T-cell (primary cell): ENCODE measurements around the gene SWT1. TPM values are rescaled to one million over a fixed set of nuclear protein-coding genes. Genes with fewer than 3 reads are reported as not detected.
A peak's percentile ranks its signal among the peaks of the same experiment; 100 is the strongest.

ENCODE experiments used
- ATAC-seq, 4 experiments: fragments of 200-7000 bp in 3 of 4; fragments of 150-1000 bp in 1 of 4; cut with Tn5 transposase; replicated peaks in 1 of 4; 1 replicate in 3 of 4; 2 replicates in 1 of 4; pipeline ENCODE4 v1.10.0; 2021; ENCODE audit warnings: moderate library complexity in 3 of 4, mild to moderate bottlenecking in 2 of 4, moderate number of reproducible peaks in 1 of 4
- CTCF ChIA-PET, 2 donors: fragments of 300-600 bp; sonication (Branson Sonifier 250); formaldehyde crosslinking; loops; one replicate each; lab custom pipeline; 2022; ENCODE audit warnings: antibody characterized with exemption in 2 of 2; lab: Charles Lee
- POLR2A ChIA-PET, 2 donors: fragments of 300-600 bp; sonication (Branson Sonifier 250); formaldehyde crosslinking; loops; one replicate each; lab custom pipeline; 2022; ENCODE audit warnings: antibody characterized with exemption in 2 of 2; lab: Charles Lee
- DNase-seq, 35 experiments: peaks; one replicate each; pipeline versions ENCODE4 v3.0.0 to v3.0.0-alpha.2; 2013 to 2023
- H3K27ac ChIP-seq: one replicate; pipeline ENCODE4 v1.5.1; 2013; ENCODE audit warnings: low read length
- H3K27me3 ChIP-seq, 2 experiments: replicated peaks in 1 of 2; 1 replicate in 1 of 2; 2 replicates in 1 of 2; pipeline versions ENCODE4 v1.6.1 to v1.7.0; 2013; ENCODE audit warnings: low read length in 1 of 2, mixed read lengths in 1 of 2; ENCODE audit not compliant: control insufficient read depth in 2 of 2, insufficient read depth in 2 of 2; ENCODE audit errors: extremely low read depth in 1 of 2
- H3K36me3 ChIP-seq, 2 donors: 1 replicate in 1 of 2; 2 replicates in 1 of 2; pipeline versions ENCODE4 v1.6.1 to v1.7.0; 2013; ENCODE audit warnings: low read length in 1 of 2; ENCODE audit not compliant: control insufficient read depth in 2 of 2, insufficient read depth in 1 of 2; ENCODE audit errors: extremely low read depth in 1 of 2
- H3K4me1 ChIP-seq, 2 experiments: 1 replicate in 1 of 2; 2 replicates in 1 of 2; pipeline versions ENCODE4 v1.6.1 to v1.7.0; 2013; ENCODE audit warnings: low read length in 2 of 2, mixed read lengths in 1 of 2; ENCODE audit not compliant: insufficient read depth in 2 of 2, control insufficient read depth in 1 of 2; ENCODE audit errors: extremely low read depth in 1 of 2
- H3K4me3 ChIP-seq, 2 donors: 1 replicate in 1 of 2; 2 replicates in 1 of 2; pipeline versions ENCODE4 v1.5.1 to v1.7.0; 2013; ENCODE audit warnings: mild to moderate bottlenecking in 2 of 2, low read length in 1 of 2, moderate library complexity in 1 of 2; ENCODE audit not compliant: control insufficient read depth in 1 of 2; ENCODE audit errors: extremely low read depth in 1 of 2
- H3K9me3 ChIP-seq: 2 replicates; pipeline ENCODE4 v1.7.0; 2013
- H3K27ac Mint-ChIP-seq, 2 donors: one replicate each; pipeline ENCODE4 v1.8.0; 2020 to 2021; ENCODE audit warnings: mild to moderate bottlenecking in 2 of 2, mixed read lengths in 2 of 2
- H3K27me3 Mint-ChIP-seq, 2 donors: one replicate each; pipeline ENCODE4 v1.8.0; 2021 to 2022; ENCODE audit warnings: mixed read lengths in 2 of 2
- H3K36me3 Mint-ChIP-seq: one replicate; pipeline ENCODE4 v1.8.0; 2021; ENCODE audit warnings: mixed read lengths
- H3K4me1 Mint-ChIP-seq, 3 donors: one replicate each; pipeline ENCODE4 v1.8.0; 2020 to 2022; ENCODE audit warnings: mixed read lengths in 3 of 3, mild to moderate bottlenecking in 1 of 3
- H3K4me3 Mint-ChIP-seq, 3 donors: one replicate each; pipeline ENCODE4 v1.8.0; 2020 to 2022; ENCODE audit warnings: mild to moderate bottlenecking in 3 of 3, mixed read lengths in 3 of 3, moderate library complexity in 3 of 3
- H3K9me3 Mint-ChIP-seq, 3 donors: one replicate each; pipeline ENCODE4 v1.8.0; 2020 to 2022; ENCODE audit warnings: mixed read lengths in 3 of 3
- WGBS: methylation state at CpG from one replicate; pipeline ENCODE4 v1.1.5; 2013; ENCODE audit warnings: missing lambda C conversion rate; ENCODE audit not compliant: insufficient coverage; 5-methylcytosine and 5-hydroxymethylcytosine counted together
- total RNA-seq, 35 experiments: library from RNA in 6 of 35; stranded (reverse) in 6 of 35; fragments of 120-200 nt in 1 of 35; gene quantifications; one replicate each; pipeline versions ENCODE4 v1.2.1 to v1.2.4 and lab custom pipeline; 2013 to 2026

SWT1 gene
- total RNA-seq, 5 donors from 2014 or later (not counting 1 experiment from before 2014, with no cell fraction given): 6.4 to 9.8 (median 8.5) TPM

DNA sequence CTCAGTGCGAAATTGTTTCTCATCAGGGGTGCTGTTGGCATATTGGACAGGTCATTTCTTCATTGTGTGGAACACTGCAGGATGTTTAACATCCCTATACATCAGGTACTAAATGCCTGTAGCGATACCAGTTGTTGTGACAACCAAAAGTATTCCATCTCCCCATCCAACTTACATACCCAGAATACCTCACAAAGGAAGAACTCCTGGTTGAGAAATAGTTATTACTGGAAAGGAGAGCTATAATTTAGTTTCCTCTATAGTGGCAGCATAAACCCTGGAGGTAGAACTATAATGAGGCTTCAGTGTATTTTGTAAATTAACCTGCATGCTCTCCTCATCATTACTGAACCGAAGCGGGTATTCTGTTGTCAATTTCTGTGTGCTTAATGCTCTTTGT, 115.0 kb downstream of the SWT1 start:
- no peak overlapping the region for H3K27ac Mint-ChIP-seq
- H3K9me3 Mint-ChIP-seq: no peaks in the 10 kb centered on the region
- peaks cover 10% of the 10 kb centered on the region for H3K36me3 Mint-ChIP-seq
- no peaks in the 10 kb centered on the region for H3K9me3 ChIP-seq
- no CpG with 5 or more reads among the region's 4 CpGs for WGBS
- H3K27me3 Mint-ChIP-seq: no peaks in the 10 kb centered on the region
- no peaks in the 10 kb centered on the region for H3K27me3 ChIP-seq
- no peaks in the 10 kb centered on the region for H3K4me1 ChIP-seq
- no peak overlapping the region for H3K4me3 Mint-ChIP-seq
- ChIA-PET CTCF (interaction anchor here in 1 of 2 donors (0.9 kb wide), 1 partner anchor 324 kb away, joined by 6 read pairs; no protein-coding TSS in a partner anchor), POLR2A (no interaction called here)
- no peak for ATAC-seq
- no peak for DNase-seq
- no peak overlapping the region for H3K27ac ChIP-seq
- no peak overlapping the region for H3K4me3 ChIP-seq
- H3K4me1 Mint-ChIP-seq: no peaks in the 10 kb centered on the region
- no peaks in the 10 kb centered on the region for H3K36me3 ChIP-seq

DNA sequence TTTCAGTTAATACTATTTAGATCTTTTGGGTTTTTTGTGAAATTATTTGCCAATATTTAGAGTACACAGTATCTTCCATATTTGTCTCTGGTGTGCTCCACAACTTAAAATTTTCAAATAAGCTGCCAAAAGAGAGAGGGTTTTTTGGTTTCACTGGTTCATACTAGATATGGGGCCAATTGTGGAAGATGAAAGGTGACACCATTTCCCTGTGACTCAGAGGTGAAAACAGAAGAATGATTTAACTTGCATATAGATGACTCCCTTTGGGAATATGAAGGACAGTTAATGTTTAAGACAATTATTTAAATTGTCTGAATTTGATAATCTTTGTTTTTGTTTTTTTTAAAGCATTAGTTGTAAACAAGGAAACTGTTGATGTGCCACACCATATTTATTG, 122.6 kb downstream of the SWT1 start:
- H3K27ac Mint-ChIP-seq: peak overlapping the region; percentile 99 to 100
- H3K4me3 ChIP-seq: no peak overlapping the region
- peaks cover 4 to 12% (median 7%) of the 10 kb centered on the region in 3 donors for H3K9me3 Mint-ChIP-seq
- ATAC-seq (no peak), DNase-seq (no peak)
- no peaks in the 10 kb centered on the region for H3K27me3 Mint-ChIP-seq
- H3K4me1 ChIP-seq: peaks cover 31 to 32% of the 10 kb centered on the region in 2 experiments
- peak overlapping the region in 1 of 3 donors; percentile 80 for H3K4me3 Mint-ChIP-seq
- no peaks in the 10 kb centered on the region for H3K27me3 ChIP-seq
- ChIA-PET POLR2A (interaction anchor here in 1 of 2 donors (0.8 kb wide), 1 partner anchor 35 kb away, joined by 3 read pairs; no protein-coding TSS in a partner anchor), CTCF (interaction anchor here in 1 of 2 donors (0.6 to 2.2 kb wide), 4 partner anchors 10 to 41 kb away, joined by 3 to 5 read pairs (median 4); no protein-coding TSS in a partner anchor)
- H3K36me3 ChIP-seq: no peaks in the 10 kb centered on the region
- H3K9me3 ChIP-seq: no peaks in the 10 kb centered on the region
- H3K27ac ChIP-seq: no peak overlapping the region
- peaks cover 27% of the 10 kb centered on the region for H3K36me3 Mint-ChIP-seq
- H3K4me1 Mint-ChIP-seq: peaks cover 54 to 58% (median 55%) of the 10 kb centered on the region in 3 donors

- WGBS: 97% methylated on average over 2 of the region's 2 CpGs
- POLR2A ChIA-PET: interaction anchor here (0.7 to 2.0 kb wide), 3 partner anchors 11 to 37 kb away, joined by 3 to 13 read pairs (median 6); partner anchors contain the start of gene IVNS1ABP (in 1 of the 2)
- CTCF ChIA-PET: interaction anchor here in 1 of 2 donors (0.7 to 2.2 kb wide), 5 partner anchors 11 to 43 kb away, joined by 3 to 5 read pairs (median 3); partner anchors contain the start of gene IVNS1ABP
These were observed 123.6 kb downstream of the SWT1 start for GRCh38 chr1:185280589-185280988.

GRCh38 chr1:185281245-185281644, 124.3 kb downstream of the SWT1 start:
- H3K9me3 ChIP-seq: no peaks in the 10 kb centered on the region
- H3K27ac Mint-ChIP-seq: peak overlapping the region; percentile 99 to 100
- peak overlapping the region; percentile 62 to 80 (median 68) for H3K4me3 Mint-ChIP-seq
- 0% methylated on average over 1 of the region's 3 CpGs for WGBS
- peaks cover 68 to 69% (median 68%) of the 10 kb centered on the region in 3 donors for H3K4me1 Mint-ChIP-seq
- ATAC-seq (peak; percentile 93 to 97 (median 96)), DNase-seq (peak in 31 of 35 experiments; percentile 9 to 70 (median 25))
- H3K36me3 Mint-ChIP-seq: peaks cover 27% of the 10 kb centered on the region
- H3K27me3 Mint-ChIP-seq: no peaks in the 10 kb centered on the region
- H3K4me1 ChIP-seq: peaks cover 32 to 38% of the 10 kb centered on the region in 2 experiments
- H3K36me3 ChIP-seq: no peaks in the 10 kb centered on the region
- ChIA-PET CTCF (interaction anchor here (0.7 to 2.2 kb wide), 6 partner anchors 14 to 44 kb away, joined by 3 to 5 read pairs (median 4); partner anchors contain the start of gene IVNS1ABP (in 1 of the 2)), POLR2A (interaction anchor here (0.7 to 2.3 kb wide), 8 partner anchors 10 to 288 kb away, joined by 3 to 13 read pairs (median 4); partner anchors contain the start of gene IVNS1ABP (in 1 of the 2))
- peaks cover 4 to 12% (median 7%) of the 10 kb centered on the region in 3 donors for H3K9me3 Mint-ChIP-seq
- peak overlapping the region; percentile 75 for H3K27ac ChIP-seq
- H3K27me3 ChIP-seq: no peaks in the 10 kb centered on the region
- H3K4me3 ChIP-seq: no peak overlapping the region

More at GRCh38 chr1:185280589-185280988, 123.6 kb downstream of the SWT1 start:
- no peak overlapping the region for H3K4me3 ChIP-seq
- no peak for ATAC-seq
- no peaks in the 10 kb centered on the region for H3K9me3 ChIP-seq
- H3K4me1 ChIP-seq: peaks cover 32 to 38% of the 10 kb centered on the region in 2 experiments
- peaks cover 64 to 67% (median 65%) of the 10 kb centered on the region in 3 donors for H3K4me1 Mint-ChIP-seq
- peak overlapping the region; percentile 0 to 80 (median 48) for H3K4me3 Mint-ChIP-seq
- peak overlapping the region; percentile 99 to 100 for H3K27ac Mint-ChIP-seq
- H3K27me3 Mint-ChIP-seq: no peaks in the 10 kb centered on the region
- H3K36me3 Mint-ChIP-seq: peaks cover 27% of the 10 kb centered on the region
- peak overlapping the region; percentile 75 for H3K27ac ChIP-seq
- no peaks in the 10 kb centered on the region for H3K36me3 ChIP-seq
- H3K9me3 Mint-ChIP-seq: peaks cover 4 to 12% (median 7%) of the 10 kb centered on the region in 3 donors
- H3K27me3 ChIP-seq: no peaks in the 10 kb centered on the region
- DNase-seq: peak in 3 of 35 experiments; percentile 3 to 4 (median 3)

DNA sequence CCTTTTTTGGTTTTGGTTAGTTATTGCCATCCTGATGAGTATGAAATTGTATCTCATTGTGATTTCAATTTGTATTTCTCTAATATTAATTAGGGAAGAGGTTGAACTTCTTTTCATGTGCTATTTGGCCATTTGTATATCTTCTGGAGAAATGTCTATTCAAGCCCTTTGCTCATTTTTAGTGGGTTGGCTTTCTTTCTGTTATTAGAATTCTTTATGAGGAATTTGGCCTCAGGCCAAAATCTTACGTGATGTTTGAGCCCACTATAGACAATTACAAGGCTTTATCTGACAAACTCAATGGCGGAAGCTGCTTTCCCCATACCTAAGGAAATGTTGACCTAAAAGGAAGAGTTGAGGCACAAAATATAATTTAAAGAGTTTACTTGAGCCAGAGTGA, 127.1 kb downstream of the SWT1 start:
- peak overlapping the region; percentile 99 to 100 for H3K27ac Mint-ChIP-seq
- H3K4me3 Mint-ChIP-seq: no peak overlapping the region
- no peaks in the 10 kb centered on the region for H3K9me3 ChIP-seq
- peaks cover 75 to 86% (median 76%) of the 10 kb centered on the region in 3 donors for H3K4me1 Mint-ChIP-seq
- no peak overlapping the region for H3K27ac ChIP-seq
- no peaks in the 10 kb centered on the region for H3K27me3 ChIP-seq
- H3K4me3 ChIP-seq: no peak overlapping the region
- peaks cover under 1 to 9% (median 2%) of the 10 kb centered on the region in 3 donors for H3K9me3 Mint-ChIP-seq
- H3K36me3 ChIP-seq: no peaks in the 10 kb centered on the region
- no CpG with 5 or more reads among the region's 2 CpGs for WGBS
- no peak for DNase-seq
- no peak for ATAC-seq
- H3K36me3 Mint-ChIP-seq: peaks cover 16% of the 10 kb centered on the region
- CTCF ChIA-PET: no interaction called here
- H3K4me1 ChIP-seq: peaks cover 33 to 38% of the 10 kb centered on the region in 2 experiments
- no peaks in the 10 kb centered on the region for H3K27me3 Mint-ChIP-seq
- POLR2A ChIA-PET: interaction anchor here in 1 of 2 donors (0.5 kb wide), 1 partner anchor 22 kb away, joined by 4 read pairs; no protein-coding TSS in a partner anchor

DNA sequence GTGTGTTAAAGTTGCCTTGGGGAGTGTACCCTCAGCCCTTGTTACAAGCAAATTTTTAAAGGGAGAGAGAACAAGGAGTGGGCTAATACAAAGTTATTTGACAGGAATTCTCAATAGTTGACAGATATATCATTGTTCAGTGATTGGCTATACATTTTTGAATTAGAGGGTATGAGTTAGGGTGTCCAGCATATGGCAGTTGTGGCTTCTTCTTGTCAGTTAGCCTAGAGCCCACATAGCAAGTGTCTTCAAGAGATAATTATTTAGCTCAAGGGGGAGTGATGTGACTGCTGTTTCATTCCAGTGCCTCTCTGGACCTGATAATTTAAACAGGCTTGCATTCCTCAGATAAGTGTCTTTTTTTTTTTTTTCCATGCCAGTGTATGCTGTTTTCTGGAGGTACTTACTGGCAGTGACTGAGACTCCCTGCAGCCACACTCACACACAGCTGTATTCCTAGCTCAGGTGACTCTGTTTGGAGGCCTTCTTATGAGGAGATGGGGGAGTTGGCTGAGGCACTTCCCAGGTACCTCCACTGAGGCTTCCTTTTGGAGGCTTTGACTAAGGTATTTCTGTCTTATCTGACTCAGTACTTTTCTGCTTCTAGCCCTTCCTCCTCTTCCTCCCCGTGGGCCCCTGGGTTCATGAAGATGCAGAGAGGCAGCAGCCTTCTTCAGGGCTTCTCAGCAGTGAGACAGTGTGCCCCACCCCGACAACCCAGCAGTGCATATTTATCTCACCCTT, 127.7 kb downstream of the SWT1 start:
- Mint-ChIP-seq H3K27ac (peak overlapping the region; percentile 99 to 100), H3K36me3 (peaks cover 17% of the 10 kb centered on the region)
- peaks cover 35 to 38% of the 10 kb centered on the region in 2 experiments for H3K4me1 ChIP-seq

More for the DNA sequence above, 127.7 kb downstream of the SWT1 start:
- Histone ChIP-seq H3K9me3 (no peaks in the 10 kb centered on the region), H3K4me3 (no peak overlapping the region), H3K27ac (no peak overlapping the region), H3K36me3 (no peaks in the 10 kb centered on the region), H3K27me3 (no peaks in the 10 kb centered on the region)
- 17% methylated on average over 1 of the region's 2 CpGs for WGBS
- CTCF ChIA-PET: interaction anchor here in 1 of 2 donors (1.3 kb wide), 1 partner anchor 46 kb away, joined by 3 read pairs; no protein-coding TSS in a partner anchor
- Mint-ChIP-seq H3K27me3 (no peaks in the 10 kb centered on the region), H3K4me3 (no peak overlapping the region), H3K9me3 (peaks cover 0 to 6% (median 0%) of the 10 kb centered on the region in 3 donors), H3K4me1 (peaks cover 76 to 86% (median 76%) of the 10 kb centered on the region in 3 donors)
- POLR2A ChIA-PET: no interaction called here
- ATAC-seq: no peak
- peak in 1 of 35 experiments; percentile 9 for DNase-seq
